OCI-LY1 (cell line): Measurements from ENCODE around the gene GLRA2.

Source experiments
- CTCF ChIP-seq: fragments of 200-600 bp; sonication (generic), shearing (Covaris generic); IDR thresholded peaks from 2 replicates; pipeline ENCODE4 v1.5.1; 2017; ENCODE audit warnings: mild to moderate bottlenecking, antibody characterized with exemption, low read length, moderate library complexity, mixed read lengths
- EZH2 ChIP-seq: fragments of 200-600 bp; sonication (generic), shearing (Covaris generic); IDR thresholded peaks from 2 replicates; pipeline ENCODE4 v1.8.0; 2017; ENCODE audit warnings: borderline replicate concordance, mixed run types, mild to moderate bottlenecking, antibody characterized with exemption, low read length, moderate library complexity, mixed read lengths

GRCh38 chrX:14758029-14758491 is 228.7 kb downstream of the GLRA2 start:
- no peak for TF ChIP-seq CTCF
- no peak for TF ChIP-seq EZH2
